Esophagus muscularis mucosa (tissue), 4 donors: ENCODE measurements around the gene HELZ2. TPM values are rescaled to one million over a fixed set of nuclear protein-coding genes. Genes with fewer than 3 reads are reported as not detected.

Experiments
- DNase-seq: peaks from one replicate; pipeline ENCODE4 v3.0.0-alpha.2; 2017; ENCODE audit errors: extremely low spot score
- H3K27ac ChIP-seq, 4 donors: fragments of 200-600 bp; sonication (generic); replicated peaks in 1 of 4; 1 replicate in 3 of 4; 2 replicates in 1 of 4; pipeline ENCODE4 v1.5.1; 2016 to 2019; ENCODE audit warnings: mild to moderate bottlenecking in 1 of 4
- H3K27me3 ChIP-seq, 4 donors: fragments of 200-600 bp; sonication (generic); one replicate each; pipeline versions ENCODE4 v1.5.1 to v1.6.0; 2016 to 2019
- H3K36me3 ChIP-seq, 4 donors: fragments of 200-600 bp; sonication (generic); one replicate each; pipeline ENCODE4 v1.5.1; 2016 to 2019
- H3K4me1 ChIP-seq, 4 donors: fragments of 200-600 bp; sonication (generic); one replicate each; pipeline ENCODE4 v1.5.1; 2016 to 2019
- H3K4me3 ChIP-seq, 4 donors: fragments of 200-600 bp; sonication (generic); 1 replicate in 2 of 4; 2 replicates in 2 of 4; pipeline ENCODE4 v1.5.1; 2016 to 2019; ENCODE audit warnings: mild to moderate bottlenecking in 4 of 4, moderate library complexity in 1 of 4
- H3K9me3 ChIP-seq, 4 donors: fragments of 200-600 bp; sonication (generic); 1 replicate in 3 of 4; 2 replicates in 1 of 4; pipeline ENCODE4 v1.5.1; 2016 to 2019
- CTCF ChIP-seq, 3 experiments: fragments of 200-600 bp in 2 of 3; fragments of 450-650 bp in 1 of 3; sonication (generic) in 2 of 3; IDR thresholded peaks; one replicate each; pipeline ENCODE4 v1.5.1; 2017 to 2019; ENCODE audit warnings: antibody characterized with exemption in 3 of 3, mild to moderate bottlenecking in 2 of 3, moderate library complexity in 1 of 3
- EP300 ChIP-seq: sonication (generic); formaldehyde crosslinking; IDR thresholded peaks from one replicate; pipeline ENCODE4 v1.6.1; 2017; ENCODE audit warnings: antibody characterized with exemption
- POLR2A ChIP-seq: fragments of 450-650 bp; IDR thresholded peaks from one replicate; pipeline ENCODE4 v1.6.1; 2017; ENCODE audit warnings: antibody characterized with exemption, moderate library complexity, mild to moderate bottlenecking, low read depth
- POLR2AphosphoS5 ChIP-seq, 2 donors: sonication (generic); formaldehyde crosslinking; IDR thresholded peaks; one replicate each; pipeline ENCODE4 v1.6.1; 2017; ENCODE audit warnings: antibody characterized with exemption in 2 of 2
- WGBS: methylation state at CpG from one replicate; pipeline ENCODE4 v1.1.5; 2018; 5-methylcytosine and 5-hydroxymethylcytosine counted together
- intact Hi-C: fragments of 100-400 bp; cut with DNase I; formaldehyde crosslinking; loops from one replicate; pipeline ENCODE4 v1.15.1; 2023
- total RNA-seq, 4 donors: library from RNA; depleted of rRNA; stranded (reverse); fragments of >200 nt; gene quantifications; one replicate each; pipeline versions ENCODE4 v1.1.0 to v1.2.1, GENCODE V29; 2016

The HELZ2 gene
- total RNA-seq, 4 donors from 2014 or later: 19.5 to 36.9 (median 30.3) TPM

- intact Hi-C loops: no loop called here
- Histone ChIP-seq H3K4me3 (peak within 1 kb of the TSS; percentile 57 to 71 (median 62)), H3K27ac (peak within 1 kb of the TSS in 2 of 4 donors; percentile 34 to 39), H3K9me3 (no peaks in the 10 kb centered on the region), H3K27me3 (peaks cover 0 to 56% (median 13%) of the 10 kb centered on the region in 4 donors), H3K36me3 (peaks cover 5 to 16% (median 11%) of the 10 kb centered on the region in 4 donors), H3K4me1 (peaks cover 12 to 26% (median 21%) of the 10 kb centered on the region in 4 donors)
- WGBS: no CpG with 5 or more reads among the region's 34 CpGs
- DNase-seq: no peak
- no peak for TF ChIP-seq EP300
- no peak for TF ChIP-seq CTCF (IDR thresholded peaks at IDR 0.05)
- no peak for TF ChIP-seq POLR2AphosphoS5 (IDR thresholded peaks at IDR 0.05)
- no peak for TF ChIP-seq POLR2A
Measured at GRCh38 chr20:63553933-63554290, 20.1 kb downstream of the HELZ2 start, which contains the start of gene FNDC11. Gene FNDC11 (plus strand): TSS chr20:63554159. CDS start chr20:63555664, 1,505 bp downstream.

GRCh38 chr20:63553251-63553932 lies 20.6 kb downstream of the HELZ2 start:
- no CpG with 5 or more reads among the region's 37 CpGs for WGBS

DNA sequence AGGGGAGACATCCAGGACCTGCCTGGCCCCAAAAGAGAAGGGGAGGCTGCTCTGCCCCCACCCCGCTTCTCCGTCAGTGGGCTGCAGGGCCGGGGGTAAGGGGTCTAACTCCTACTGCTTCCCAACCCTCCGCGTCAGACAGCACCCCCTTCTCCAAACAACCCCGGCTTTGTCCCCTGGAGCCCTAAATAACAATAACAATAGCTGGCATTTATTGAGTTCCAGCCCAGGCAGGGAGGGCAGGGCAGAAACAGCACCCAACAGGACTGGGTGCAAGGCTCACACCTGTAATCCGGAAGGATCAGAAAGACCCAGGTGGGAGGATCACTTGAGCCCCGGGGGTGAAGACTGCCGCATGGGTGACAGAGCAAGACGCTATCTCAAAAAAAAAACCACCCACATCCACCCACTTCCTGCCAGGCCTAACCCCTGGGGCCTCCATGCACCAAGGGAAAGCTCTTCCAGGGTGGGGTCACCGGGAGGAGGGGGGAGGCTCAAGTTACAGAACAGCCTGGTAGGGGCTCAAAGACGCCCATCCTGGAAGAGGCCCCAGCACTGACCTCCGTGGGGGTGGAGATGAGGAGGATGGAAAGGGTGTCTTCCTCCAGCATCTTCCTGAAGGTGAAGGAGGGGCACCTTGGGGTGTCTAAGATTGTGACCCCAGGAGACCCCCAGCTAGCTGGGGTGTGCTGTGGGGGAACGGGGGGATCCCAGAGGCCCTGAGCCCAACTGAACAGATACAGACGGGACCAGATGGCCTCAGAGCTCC lies 21.4 kb downstream of the HELZ2 start:
- TF ChIP-seq CTCF (IDR thresholded peaks at IDR 0.05): no peak
- no peak for TF ChIP-seq POLR2A
- no peak for TF ChIP-seq POLR2AphosphoS5 (IDR thresholded peaks at IDR 0.05)
- TF ChIP-seq EP300: no peak
- Histone ChIP-seq H3K9me3 (no peaks in the 10 kb centered on the region), H3K27me3 (peaks cover 0 to 67% (median 20%) of the 10 kb centered on the region in 4 donors), H3K27ac (no peak overlapping the region), H3K4me1 (peaks cover 12 to 26% (median 22%) of the 10 kb centered on the region in 4 donors), H3K4me3 (no peak overlapping the region), H3K36me3 (peaks cover 0 to 4% (median 1%) of the 10 kb centered on the region in 4 donors)
- no peak for DNase-seq
- intact Hi-C loops: no loop called here
- 47% methylated on average over 14 of the region's 15 CpGs for WGBS

More at GRCh38 chr20:63553251-63553932, 20.6 kb downstream of the HELZ2 start:
- H3K4me3 ChIP-seq: peak overlapping the region; percentile 57 to 71 (median 62)
- TF ChIP-seq CTCF (IDR thresholded peaks at IDR 0.05) (no peak), POLR2AphosphoS5 (IDR thresholded peaks at IDR 0.05) (peak in 1 of 2 donors; percentile 26), EP300 (no peak)
- intact Hi-C loops: no loop called here
- H3K27me3 ChIP-seq: peaks cover 0 to 60% (median 15%) of the 10 kb centered on the region in 4 donors
- DNase-seq: peak; percentile 96
- peak overlapping the region in 2 of 4 donors; percentile 34 to 39 for H3K27ac ChIP-seq
- H3K4me1 ChIP-seq: peaks cover 12 to 26% (median 21%) of the 10 kb centered on the region in 4 donors
- no peaks in the 10 kb centered on the region for H3K9me3 ChIP-seq
- H3K36me3 ChIP-seq: peaks cover 0 to 11% (median 6%) of the 10 kb centered on the region in 4 donors

- H3K4me3 ChIP-seq: no peak overlapping the region
- H3K4me1 ChIP-seq: peaks cover 12 to 28% (median 23%) of the 10 kb centered on the region in 4 donors
- no peak for TF ChIP-seq CTCF (IDR thresholded peaks at IDR 0.05)
- TF ChIP-seq POLR2AphosphoS5 (IDR thresholded peaks at IDR 0.05): no peak
- no peak for TF ChIP-seq EP300
- no peak for TF ChIP-seq POLR2A
- no peak overlapping the region for H3K27ac ChIP-seq
- intact Hi-C loops: no loop called here
- no peaks in the 10 kb centered on the region for H3K9me3 ChIP-seq
- DNase-seq: no peak
- 56% methylated on average over 9 of the region's 9 CpGs for WGBS
- H3K27me3 ChIP-seq: peaks cover 0 to 83% (median 26%) of the 10 kb centered on the region in 4 donors
- H3K36me3 ChIP-seq: no peaks in the 10 kb centered on the region
Measured at GRCh38 chr20:63551068-63551467, 23.0 kb downstream of the HELZ2 start.
